ENCODE measurements around the gene STK24.
"Not testable (repeated sequence)": the region's sequence is repeated elsewhere in the genome, so short reads cannot be mapped to it uniquely, and the experiment has no call there.

The STK24 gene

GRCh38 chr13:98415326-98416070 is 161.4 kb downstream of the STK24 start:
- peaks cover 84% of the 10 kb centered on the region for H3K36me3 ChIP-seq (ENCODE audit: control insufficient read depth, insufficient read depth, low read length)

GRCh38 chr13:98413796-98414195 is 163.1 kb downstream of the STK24 start:
- Histone ChIP-seq H3K36me3 (ENCODE audit: control insufficient read depth, insufficient read depth, low read length) (peaks cover 81% of the 10 kb centered on the region), H3K4me3 (ENCODE audit: extremely low read depth, insufficient read depth, low read length, poor library complexity, severe bottlenecking) (no peak overlapping the region), H3K4me1 (ENCODE audit: control insufficient read depth, insufficient read depth, low read length, poor library complexity, severe bottlenecking) (no peaks in the 10 kb centered on the region), H3K9me3 (ENCODE audit: control insufficient read depth, low read length) (peaks cover 6% of the 10 kb centered on the region), H3K27ac (ENCODE audit: low read depth, low read length, severe bottlenecking) (no peak overlapping the region)
- WGBS, 2 experiments (ENCODE audit: insufficient coverage in 2 of 2), result 93 to 97% methylated on average over 6 to 7 of the region's 7 CpGs

More at GRCh38 chr13:98415326-98416070, 161.4 kb downstream of the STK24 start:
- no peak overlapping the region for H3K4me3 ChIP-seq (ENCODE audit: extremely low read depth, insufficient read depth, low read length, poor library complexity, severe bottlenecking)
- WGBS, 2 experiments (ENCODE audit: insufficient coverage in 2 of 2), result 92 to 96% methylated on average over 12 of the region's 18 CpGs
- H3K4me1 ChIP-seq (ENCODE audit: control insufficient read depth, insufficient read depth, low read length, poor library complexity, severe bottlenecking), result no peaks in the 10 kb centered on the region
- H3K27ac ChIP-seq (ENCODE audit: low read depth, low read length, severe bottlenecking), result no peak overlapping the region
- H3K9me3 ChIP-seq (ENCODE audit: control insufficient read depth, low read length), result peaks cover 6% of the 10 kb centered on the region

- H3K4me1 ChIP-seq (ENCODE audit: control insufficient read depth, insufficient read depth, low read length, poor library complexity, severe bottlenecking); H3K27ac ChIP-seq (ENCODE audit: low read depth, low read length, severe bottlenecking); H3K9me3 ChIP-seq (ENCODE audit: control insufficient read depth, low read length); H3K4me3 ChIP-seq (ENCODE audit: extremely low read depth, insufficient read depth, low read length, poor library complexity, severe bottlenecking): not testable (repeated sequence)
- WGBS, 2 experiments (ENCODE audit: insufficient coverage in 2 of 2), result 83% methylated on average over 1 of the region's 3 CpGs; no CpG with 5 or more reads in 1 of the 2 experiments
- H3K36me3 ChIP-seq (ENCODE audit: control insufficient read depth, insufficient read depth, low read length), result peaks cover 76% of the 10 kb centered on the region
These were observed 163.6 kb downstream of the STK24 start for GRCh38 chr13:98413278-98413677.

GRCh38 chr13:98411617-98412265 is 165.2 kb downstream of the STK24 start:
- Histone ChIP-seq H3K9me3 (ENCODE audit: control insufficient read depth, low read length) (peaks cover 2% of the 10 kb centered on the region), H3K36me3 (ENCODE audit: control insufficient read depth, insufficient read depth, low read length) (peaks cover 61% of the 10 kb centered on the region), H3K4me3 (ENCODE audit: extremely low read depth, insufficient read depth, low read length, poor library complexity, severe bottlenecking) (no peak overlapping the region), H3K27ac (ENCODE audit: low read depth, low read length, severe bottlenecking) (no peak overlapping the region), H3K4me1 (ENCODE audit: control insufficient read depth, insufficient read depth, low read length, poor library complexity, severe bottlenecking) (no peaks in the 10 kb centered on the region)
- WGBS, 2 experiments (ENCODE audit: insufficient coverage in 2 of 2), result 90 to 94% methylated on average over 15 of the region's 16 CpGs

- no peaks in the 10 kb centered on the region for H3K9me3 ChIP-seq (ENCODE audit: control insufficient read depth, low read length)
- H3K27ac ChIP-seq (ENCODE audit: low read depth, low read length, severe bottlenecking), result no peak overlapping the region
- 90 to 93% methylated on average over 2 to 4 of the region's 5 CpGs for WGBS, 2 experiments (ENCODE audit: insufficient coverage in 2 of 2)
- H3K4me1 ChIP-seq (ENCODE audit: control insufficient read depth, insufficient read depth, low read length, poor library complexity, severe bottlenecking), result no peaks in the 10 kb centered on the region
- H3K36me3 ChIP-seq (ENCODE audit: control insufficient read depth, insufficient read depth, low read length), result peaks cover 58% of the 10 kb centered on the region
- H3K4me3 ChIP-seq (ENCODE audit: extremely low read depth, insufficient read depth, low read length, poor library complexity, severe bottlenecking), result no peak overlapping the region
These were observed 165.9 kb downstream of the STK24 start for GRCh38 chr13:98411013-98411412.

GRCh38 chr13:98410612-98411011 is 166.3 kb downstream of the STK24 start:
- Histone ChIP-seq H3K36me3 (ENCODE audit: control insufficient read depth, insufficient read depth, low read length) (peaks cover 57% of the 10 kb centered on the region), H3K27ac (ENCODE audit: low read depth, low read length, severe bottlenecking) (no peak overlapping the region), H3K9me3 (ENCODE audit: control insufficient read depth, low read length) (no peaks in the 10 kb centered on the region), H3K4me3 (ENCODE audit: extremely low read depth, insufficient read depth, low read length, poor library complexity, severe bottlenecking) (no peak overlapping the region), H3K4me1 (ENCODE audit: control insufficient read depth, insufficient read depth, low read length, poor library complexity, severe bottlenecking) (no peaks in the 10 kb centered on the region)
- WGBS, 2 experiments (ENCODE audit: insufficient coverage in 2 of 2), result 95 to 100% methylated on average over 6 to 9 of the region's 11 CpGs

- Histone ChIP-seq H3K4me1 (ENCODE audit: control insufficient read depth, insufficient read depth, low read length, poor library complexity, severe bottlenecking) (no peaks in the 10 kb centered on the region), H3K36me3 (ENCODE audit: control insufficient read depth, insufficient read depth, low read length) (peaks cover 44% of the 10 kb centered on the region)
- 89 to 98% methylated on average over 5 to 13 of the region's 13 CpGs for WGBS, 2 experiments (ENCODE audit: insufficient coverage in 2 of 2)
These were observed 167.6 kb downstream of the STK24 start for GRCh38 chr13:98409281-98409680.

GRCh38 chr13:98407575-98407974 is 169.3 kb downstream of the STK24 start:
- 91 to 100% methylated on average over 3 of the region's 4 CpGs for WGBS, 2 experiments (ENCODE audit: insufficient coverage in 2 of 2)
- Histone ChIP-seq H3K4me3 (ENCODE audit: extremely low read depth, insufficient read depth, low read length, poor library complexity, severe bottlenecking) (no peak overlapping the region), H3K36me3 (ENCODE audit: control insufficient read depth, insufficient read depth, low read length) (peaks cover 31% of the 10 kb centered on the region), H3K4me1 (ENCODE audit: control insufficient read depth, insufficient read depth, low read length, poor library complexity, severe bottlenecking) (no peaks in the 10 kb centered on the region), H3K9me3 (ENCODE audit: control insufficient read depth, low read length) (no peaks in the 10 kb centered on the region), H3K27ac (ENCODE audit: low read depth, low read length, severe bottlenecking) (no peak overlapping the region)

More at GRCh38 chr13:98409281-98409680, 167.6 kb downstream of the STK24 start:
- Histone ChIP-seq H3K9me3 (ENCODE audit: control insufficient read depth, low read length) (no peaks in the 10 kb centered on the region), H3K4me3 (ENCODE audit: extremely low read depth, insufficient read depth, low read length, poor library complexity, severe bottlenecking) (no peak overlapping the region), H3K27ac (ENCODE audit: low read depth, low read length, severe bottlenecking) (no peak overlapping the region)

GRCh38 chr13:98406971-98407370 is 169.9 kb downstream of the STK24 start:
- H3K4me3 ChIP-seq (ENCODE audit: extremely low read depth, insufficient read depth, low read length, poor library complexity, severe bottlenecking), result no peak overlapping the region
- H3K36me3 ChIP-seq (ENCODE audit: control insufficient read depth, insufficient read depth, low read length), result peaks cover 28% of the 10 kb centered on the region
- 95 to 97% methylated on average over 5 to 7 of the region's 9 CpGs for WGBS, 2 experiments (ENCODE audit: insufficient coverage in 2 of 2)
- H3K9me3 ChIP-seq (ENCODE audit: control insufficient read depth, low read length), result no peaks in the 10 kb centered on the region
- no peaks in the 10 kb centered on the region for H3K4me1 ChIP-seq (ENCODE audit: control insufficient read depth, insufficient read depth, low read length, poor library complexity, severe bottlenecking)
- H3K27ac ChIP-seq (ENCODE audit: low read depth, low read length, severe bottlenecking), result no peak overlapping the region

- H3K4me3 ChIP-seq (ENCODE audit: extremely low read depth, insufficient read depth, low read length, poor library complexity, severe bottlenecking), result no peak overlapping the region
- H3K36me3 ChIP-seq (ENCODE audit: control insufficient read depth, insufficient read depth, low read length), result peaks cover 28% of the 10 kb centered on the region
- no peak overlapping the region for H3K27ac ChIP-seq (ENCODE audit: low read depth, low read length, severe bottlenecking)
- 89 to 90% methylated on average over 8 to 9 of the region's 9 CpGs for WGBS, 2 experiments (ENCODE audit: insufficient coverage in 2 of 2)
- H3K9me3 ChIP-seq (ENCODE audit: control insufficient read depth, low read length), result no peaks in the 10 kb centered on the region
- no peaks in the 10 kb centered on the region for H3K4me1 ChIP-seq (ENCODE audit: control insufficient read depth, insufficient read depth, low read length, poor library complexity, severe bottlenecking)
These were observed 170.5 kb downstream of the STK24 start for GRCh38 chr13:98406427-98406826.
